H7 (cell line): ENCODE measurements around the gene GPATCH2. TPM values are rescaled to one million over a fixed set of nuclear protein-coding genes. Genes with fewer than 3 reads are reported as not detected.

Experiments used
- DNase-seq: peaks from one replicate; pipeline ENCODE4 v3.0.0; 2012
- H3K27me3 ChIP-seq: 2 replicates; pipeline ENCODE4 v1.6.0; 2011; ENCODE audit warnings: mild to moderate bottlenecking, low read length; ENCODE audit not compliant: control insufficient read depth, insufficient read depth
- H3K36me3 ChIP-seq: replicated peaks from 2 replicates; pipeline ENCODE4 v1.5.1; 2011; ENCODE audit warnings: low read length; ENCODE audit not compliant: control insufficient read depth, insufficient read depth
- H3K4me3 ChIP-seq: 2 replicates; pipeline ENCODE4 v1.5.1; 2011; ENCODE audit warnings: low read depth, mild to moderate bottlenecking, control low read depth, low read length, moderate library complexity; ENCODE audit not compliant: insufficient read depth
- total RNA-seq: library from RNA; depleted of rRNA; stranded (reverse); fragments of >200 nt; shearing (Covaris generic); gene quantifications from 2 replicates; pipeline ENCODE4 v1.2.3, GENCODE V29; 2014; rRNA removed

The GPATCH2 gene
- total RNA-seq: 11.5 and 15.7 TPM in 2 replicates

DNA sequence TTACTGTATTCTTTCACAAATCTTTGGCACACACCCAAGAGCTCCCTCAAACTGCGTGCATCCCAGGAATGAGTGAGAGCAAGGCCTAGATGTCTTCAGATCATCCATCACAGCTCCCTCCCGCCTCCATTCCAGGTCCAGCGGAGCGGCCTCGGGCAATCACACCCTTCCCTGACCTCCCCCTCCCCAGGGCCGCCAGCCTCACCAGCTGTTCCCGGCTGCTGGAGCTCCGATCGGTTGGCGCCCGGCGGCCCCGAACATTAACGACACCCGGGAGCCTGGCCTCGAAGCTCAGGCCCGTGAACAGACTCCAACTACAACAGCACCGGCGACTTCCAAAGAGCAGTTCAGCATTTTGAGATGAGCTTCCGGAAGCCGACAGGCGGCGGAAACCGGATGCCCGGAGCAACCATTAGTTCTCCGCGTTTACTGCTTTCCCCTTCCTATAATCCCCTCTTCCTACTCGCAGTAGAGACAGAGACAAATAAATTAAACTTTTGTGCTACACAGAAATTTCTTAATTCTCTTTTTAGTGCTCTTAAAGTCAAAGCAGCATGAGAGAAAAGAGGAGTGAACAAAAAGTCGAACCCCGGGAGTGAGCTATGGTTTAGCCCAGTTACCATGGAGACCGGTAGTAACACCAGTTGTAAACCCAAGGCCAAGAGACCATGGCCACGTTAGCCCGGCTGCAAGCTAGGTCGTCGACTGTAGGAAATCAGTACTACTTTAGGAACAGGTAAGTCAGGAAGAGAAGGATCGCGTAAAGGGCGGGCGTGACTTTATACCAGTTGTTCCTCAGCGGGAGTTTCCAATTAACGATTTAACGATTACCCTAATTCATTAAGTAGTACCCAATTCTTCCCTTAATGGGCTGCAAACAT, at the start of gene GPATCH2, which contains the start of gene SPATA17:
TSS of gene GPATCH2 (minus strand) at position 380 of the 881 bp plus-strand sequence. CDS start at position 261, 119 bp downstream.
TSS of gene SPATA17 (plus strand) at position 634 of the 881 bp plus-strand sequence. CDS start at position 669, 35 bp downstream.
- DNase-seq: peak; percentile 62
- no peaks in the 10 kb centered on the region for H3K36me3 ChIP-seq
- no peaks in the 10 kb centered on the region for H3K27me3 ChIP-seq
- H3K4me3 ChIP-seq: peak within 1 kb of the TSS; percentile 70

DNA sequence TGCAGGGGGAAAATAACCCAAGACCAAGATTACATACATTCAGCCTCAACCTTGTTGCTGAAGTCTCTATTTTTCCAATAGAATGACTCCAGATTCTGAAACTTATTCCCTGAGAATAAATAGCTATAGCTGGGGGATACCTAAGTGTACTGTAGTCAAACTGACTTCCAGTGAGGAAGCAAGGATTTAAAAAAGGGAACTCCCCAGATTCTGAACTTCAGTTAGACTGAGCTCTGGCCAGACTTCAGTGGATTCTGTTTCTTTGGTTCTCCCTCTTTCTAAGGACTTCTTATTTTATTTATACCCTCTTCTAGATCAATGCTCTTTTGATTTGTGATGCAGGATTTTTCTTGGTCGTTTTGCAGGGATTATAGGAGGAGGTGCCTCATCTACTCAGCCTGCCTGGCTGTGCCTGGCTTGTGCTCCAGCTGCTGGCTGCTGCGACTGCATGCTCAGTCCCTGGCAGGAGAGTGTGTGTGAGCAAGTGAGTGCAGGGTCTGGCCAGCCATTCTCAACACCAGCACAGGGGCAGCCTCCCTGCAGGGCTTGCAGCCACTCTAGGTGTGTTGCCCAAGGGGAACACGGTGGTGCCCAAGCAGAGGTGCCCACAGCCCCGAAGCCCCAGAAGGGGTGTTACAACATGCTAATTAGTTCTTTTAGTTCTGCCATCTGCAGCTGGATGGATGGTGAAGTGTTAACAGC, 43.3 kb upstream of the GPATCH2 start:
- DNase-seq: no peak
- H3K4me3 ChIP-seq: no peak overlapping the region
- no peaks in the 10 kb centered on the region for H3K36me3 ChIP-seq
- H3K27me3 ChIP-seq: no peaks in the 10 kb centered on the region

DNA sequence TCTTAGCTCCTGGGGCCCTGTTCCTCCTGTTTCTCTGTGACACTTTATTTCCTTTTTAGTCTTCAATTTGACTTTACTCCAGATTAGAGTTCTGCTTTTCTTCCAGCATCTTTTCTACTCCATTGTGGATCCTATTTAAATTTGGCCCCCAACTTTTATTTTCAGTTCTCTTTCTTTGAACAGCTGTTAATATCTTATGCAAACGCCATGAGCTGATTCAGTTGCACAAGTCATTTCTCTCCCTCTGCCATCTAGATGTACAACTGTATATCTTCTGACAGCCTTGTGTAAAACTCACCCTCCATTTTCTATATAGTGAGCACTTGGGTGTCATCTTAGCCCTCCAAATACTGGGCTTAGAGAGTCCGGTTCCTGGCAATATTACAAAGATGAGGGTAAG, 42.5 kb upstream of the GPATCH2 start:
- H3K4me3 ChIP-seq: no peak overlapping the region
- no peaks in the 10 kb centered on the region for H3K27me3 ChIP-seq
- no peak for DNase-seq
- H3K36me3 ChIP-seq: no peaks in the 10 kb centered on the region

DNA sequence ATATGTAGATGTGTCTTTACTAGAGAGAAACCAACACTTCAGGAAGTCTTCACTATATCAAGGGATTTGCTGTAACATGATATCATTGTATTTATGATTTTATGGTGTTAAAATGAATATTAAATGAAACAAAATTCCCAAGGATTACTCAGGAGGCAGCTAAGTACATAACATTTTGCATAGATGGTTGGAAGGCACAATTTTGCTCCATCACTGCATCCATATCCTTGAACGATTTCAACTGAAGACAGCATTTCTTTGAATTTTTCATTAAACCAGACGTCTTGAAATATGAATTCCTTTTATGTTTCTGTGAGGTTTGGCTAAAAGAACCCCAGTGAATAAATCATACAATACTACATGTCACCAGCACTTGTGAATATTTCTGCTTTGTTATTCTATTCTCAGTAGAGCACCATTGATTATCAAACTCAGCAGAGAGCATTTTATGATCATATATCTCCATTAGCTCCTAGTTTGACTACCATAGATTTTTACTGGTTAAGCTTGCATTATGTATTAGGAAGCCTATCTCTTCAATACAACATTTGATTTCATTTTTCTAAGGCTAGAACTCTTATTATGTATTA, 37.6 kb upstream of the GPATCH2 start:
- Histone ChIP-seq H3K4me3 (no peak overlapping the region), H3K27me3 (no peaks in the 10 kb centered on the region), H3K36me3 (no peaks in the 10 kb centered on the region)
- no peak for DNase-seq

DNA sequence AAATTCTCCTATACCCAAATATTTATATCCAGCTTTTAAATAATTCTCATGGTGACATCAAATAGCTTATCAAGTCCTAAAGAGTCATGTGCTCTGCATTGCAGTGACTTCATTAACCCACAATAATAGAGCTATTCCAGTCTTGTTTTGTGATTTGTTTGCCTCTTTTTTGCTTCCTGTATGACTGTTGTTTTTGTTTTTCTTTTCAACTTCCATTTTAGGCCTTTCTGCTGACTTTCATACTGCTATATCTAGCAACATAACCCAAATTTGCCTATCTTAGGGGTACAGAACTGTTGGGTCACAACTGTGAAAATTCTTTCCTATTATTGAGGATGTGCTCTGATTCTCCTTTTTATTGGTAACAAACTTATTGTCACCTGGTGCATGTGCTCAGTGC, 30.5 kb upstream of the GPATCH2 start:
- no peak overlapping the region for H3K4me3 ChIP-seq
- no peaks in the 10 kb centered on the region for H3K27me3 ChIP-seq
- no peak for DNase-seq
- H3K36me3 ChIP-seq: no peaks in the 10 kb centered on the region

DNA sequence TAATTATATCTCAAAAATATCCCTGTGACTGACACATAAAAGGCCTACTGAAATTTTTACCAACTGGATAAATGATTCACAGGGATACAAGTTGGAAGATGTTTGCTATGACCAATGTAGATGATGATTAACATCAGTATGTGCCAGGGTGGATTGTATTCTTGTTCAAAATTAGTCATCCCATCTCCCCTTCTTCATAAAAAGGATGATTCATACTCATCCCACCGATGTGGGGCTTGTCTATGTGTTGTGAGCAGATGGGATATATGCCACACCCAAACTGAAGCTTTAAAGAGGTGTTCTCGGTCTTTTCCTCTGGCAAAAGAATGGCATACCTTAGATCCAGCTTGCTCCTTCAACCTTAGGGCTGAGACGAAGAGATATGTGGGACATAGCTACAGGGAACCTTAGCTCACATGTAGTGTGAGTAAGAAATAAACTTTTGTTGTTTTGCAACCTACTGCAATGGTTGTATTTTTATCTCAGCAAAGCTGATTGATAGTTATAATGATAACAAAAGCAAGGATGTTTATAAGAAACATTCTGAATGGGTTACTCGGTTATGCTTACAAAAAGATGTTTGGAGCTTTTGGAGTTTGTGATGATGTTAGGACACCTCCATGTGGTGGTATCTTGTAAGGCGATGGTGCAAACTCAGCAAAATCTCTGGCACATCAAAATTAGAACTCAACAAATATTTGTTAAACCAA, 29.6 kb upstream of the GPATCH2 start:
- no peaks in the 10 kb centered on the region for H3K36me3 ChIP-seq
- peak; percentile 13 for DNase-seq
- no peak overlapping the region for H3K4me3 ChIP-seq
- H3K27me3 ChIP-seq: no peaks in the 10 kb centered on the region

DNA sequence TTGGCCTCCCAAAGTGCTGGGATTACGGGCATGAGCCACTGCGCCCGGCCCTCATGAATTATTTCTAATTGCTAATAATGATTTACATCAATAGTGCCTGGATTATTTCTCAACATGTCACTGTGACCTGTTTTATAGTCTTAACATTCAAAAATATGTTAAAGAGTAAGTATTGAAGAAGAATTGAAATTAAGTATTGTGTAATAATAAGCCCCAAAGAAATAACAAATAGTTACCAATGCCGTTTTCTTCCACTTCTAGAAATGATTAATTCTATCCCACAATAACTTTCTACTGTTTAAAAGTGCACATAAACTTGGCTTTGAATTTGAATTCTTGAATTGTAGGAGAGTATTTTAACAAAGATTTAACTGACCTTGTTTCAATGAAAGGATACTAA, 19.8 kb upstream of the GPATCH2 start:
- Histone ChIP-seq H3K4me3 (no peak overlapping the region), H3K27me3 (no peaks in the 10 kb centered on the region), H3K36me3 (no peaks in the 10 kb centered on the region)
- no peak for DNase-seq

DNA sequence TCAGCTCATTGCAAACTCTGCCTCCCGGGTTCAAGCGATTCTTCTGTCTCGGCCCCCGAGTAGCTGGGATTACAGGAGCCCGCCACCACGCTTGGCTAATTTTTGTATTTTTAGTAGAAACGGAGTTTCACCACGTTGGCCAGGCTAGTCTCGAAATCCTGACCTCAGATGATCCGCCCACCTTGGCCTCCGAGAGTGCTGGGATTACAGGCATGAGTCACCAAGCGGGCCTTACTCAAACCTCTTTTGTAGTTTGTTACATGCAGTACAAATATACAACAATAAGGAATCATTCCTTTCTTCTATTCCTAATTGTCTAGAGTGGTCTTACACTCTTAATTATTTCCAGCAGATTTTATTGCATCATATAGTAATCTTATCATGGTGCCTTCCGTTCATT, 16.9 kb upstream of the GPATCH2 start:
- no peak for DNase-seq
- no peak overlapping the region for H3K4me3 ChIP-seq
- H3K27me3 ChIP-seq: no peaks in the 10 kb centered on the region
- H3K36me3 ChIP-seq: no peaks in the 10 kb centered on the region

DNA sequence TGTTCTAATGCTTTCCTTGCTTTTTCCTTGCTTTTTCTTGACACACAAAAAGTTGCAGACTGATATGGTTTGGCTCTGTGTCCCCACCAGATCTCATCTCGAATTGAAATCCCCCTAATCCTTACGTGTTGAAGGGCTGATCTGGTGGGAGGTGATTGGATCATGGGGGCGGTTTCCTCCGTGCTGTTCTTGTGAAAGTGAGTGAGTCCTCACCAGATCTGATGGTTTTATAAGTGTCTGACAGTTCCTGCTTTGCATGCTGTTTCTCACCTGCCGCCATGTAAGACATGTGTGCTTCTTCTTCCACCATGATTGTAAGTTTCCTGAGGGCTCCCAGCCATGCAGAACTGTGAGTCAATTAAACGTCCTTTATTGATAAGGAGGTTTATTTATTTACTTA, 11.6 kb upstream of the GPATCH2 start:
- Histone ChIP-seq H3K36me3 (no peaks in the 10 kb centered on the region), H3K27me3 (no peaks in the 10 kb centered on the region), H3K4me3 (no peak overlapping the region)
- DNase-seq: no peak

DNA sequence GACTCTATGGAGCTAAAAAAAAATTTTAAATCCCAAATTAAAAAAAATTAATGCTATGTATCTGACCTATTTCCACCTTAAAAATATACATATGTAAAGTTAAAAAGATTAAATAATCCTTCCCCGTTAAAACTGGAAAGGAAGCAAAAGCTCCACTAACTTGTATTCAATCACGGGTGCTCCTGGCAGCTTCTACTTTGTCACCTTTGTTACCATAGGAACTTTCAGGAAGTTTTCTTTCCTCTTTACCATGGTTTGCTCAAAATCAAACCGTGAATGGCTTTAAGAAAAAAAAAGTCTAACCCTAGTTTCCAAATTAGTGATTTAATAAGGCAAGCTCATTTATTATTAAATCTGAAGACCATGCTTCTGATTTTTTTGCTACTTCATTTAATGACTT, 3.5 kb downstream of the GPATCH2 start:
- H3K4me3 ChIP-seq: no peak overlapping the region
- no peak for DNase-seq
- H3K27me3 ChIP-seq: no peaks in the 10 kb centered on the region
- H3K36me3 ChIP-seq: no peaks in the 10 kb centered on the region

DNA sequence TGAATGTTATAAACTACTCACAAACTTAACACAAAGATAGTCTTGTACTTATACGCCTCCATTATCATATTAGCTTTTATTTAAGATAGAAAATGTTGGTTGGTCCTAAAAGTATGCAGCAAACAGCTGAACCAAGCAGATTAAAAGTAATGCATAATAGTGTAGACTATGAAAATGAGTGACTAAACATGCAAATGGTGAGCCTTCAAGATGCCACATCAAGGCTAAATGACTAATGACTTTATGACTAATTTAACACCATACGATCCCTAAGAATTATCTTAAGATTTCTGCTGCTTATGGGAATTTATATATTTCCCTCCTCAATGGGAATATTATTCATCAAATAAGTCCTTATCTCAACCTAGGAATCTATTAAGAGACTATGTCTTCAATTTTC, 4.6 kb downstream of the GPATCH2 start:
- Histone ChIP-seq H3K4me3 (no peak overlapping the region), H3K36me3 (no peaks in the 10 kb centered on the region), H3K27me3 (no peaks in the 10 kb centered on the region)
- DNase-seq: no peak

DNA sequence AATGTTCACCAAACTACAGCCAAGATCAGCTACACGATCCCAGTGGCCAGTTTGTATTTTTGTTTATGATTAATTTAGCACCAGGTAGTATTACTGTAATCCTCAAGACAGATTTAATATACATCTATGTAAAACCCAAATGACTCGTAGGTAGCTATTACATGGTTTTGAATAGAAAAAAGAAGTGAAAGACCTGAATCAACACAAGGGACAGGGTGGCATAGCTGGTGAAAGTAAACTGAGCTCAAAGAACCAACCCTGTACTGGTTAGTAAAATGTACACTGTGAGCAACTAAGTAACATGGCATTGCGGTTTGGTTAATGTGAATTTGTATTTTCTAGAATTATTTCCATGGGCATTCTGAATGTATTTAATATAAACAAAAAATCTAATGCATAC, 8.8 kb downstream of the GPATCH2 start:
- no peak overlapping the region for H3K4me3 ChIP-seq
- DNase-seq: no peak
- no peaks in the 10 kb centered on the region for H3K27me3 ChIP-seq
- no peaks in the 10 kb centered on the region; the same call in 1 of the 2 replicates for H3K36me3 ChIP-seq

DNA sequence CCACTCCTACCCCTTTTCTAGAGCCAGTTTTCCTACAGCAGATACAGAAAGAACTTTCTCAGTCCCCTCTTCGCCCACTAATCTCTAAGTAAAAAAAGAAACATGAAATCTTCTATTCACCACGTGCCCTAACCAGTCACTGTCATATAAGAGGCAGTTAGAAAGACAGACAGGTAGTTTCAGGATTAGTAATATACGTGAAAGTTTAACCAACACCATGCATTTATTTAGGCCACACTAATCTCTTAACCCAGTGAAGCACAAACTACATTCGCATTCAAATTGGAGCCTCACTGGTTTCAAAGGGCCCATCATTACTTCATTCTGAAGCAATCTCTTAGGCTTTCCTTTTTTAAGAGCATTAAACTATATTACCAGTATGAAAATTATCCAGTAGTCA, 10.1 kb downstream of the GPATCH2 start:
- no peaks in the 10 kb centered on the region for H3K27me3 ChIP-seq
- H3K4me3 ChIP-seq: no peak overlapping the region
- no peak for DNase-seq
- H3K36me3 ChIP-seq: no peaks in the 10 kb centered on the region; the same call in 1 of the 2 replicates

DNA sequence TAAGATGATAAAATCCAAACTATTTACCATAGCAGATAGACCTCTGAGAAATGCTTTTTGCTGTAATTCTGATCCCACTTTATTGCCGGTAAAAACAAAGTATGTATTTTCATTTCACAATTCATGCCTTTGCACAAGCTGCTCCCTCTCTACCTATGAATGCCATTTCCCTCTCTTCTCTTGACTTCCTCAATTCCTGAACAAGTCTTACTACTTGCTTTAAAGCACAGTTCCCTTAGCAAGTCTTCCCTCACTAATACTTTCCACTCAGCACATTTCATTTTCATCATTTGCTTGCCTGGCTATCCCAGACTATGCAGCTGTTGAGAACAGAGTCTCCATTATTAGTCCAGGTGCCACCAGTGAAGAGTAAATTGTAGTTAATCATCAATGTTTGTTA, 13.8 kb downstream of the GPATCH2 start:
- Histone ChIP-seq H3K27me3 (no peaks in the 10 kb centered on the region), H3K4me3 (no peak overlapping the region), H3K36me3 (no peaks in the 10 kb centered on the region; the same call in 1 of the 2 replicates)
- DNase-seq: no peak
